Measurements from ENCODE around the gene LRP3. TPM values are rescaled to one million over a fixed set of nuclear protein-coding genes. Genes with fewer than 3 reads are reported as not detected.
"Not testable (repeated sequence)": the region's sequence is repeated elsewhere in the genome, so short reads cannot be mapped to it uniquely, and the experiment has no call there.

The LRP3 gene
- total and polyA plus RNA-seq, 2 donors (not counting 1 experiment from before 2014, with no cell fraction given): 4.0 to 24.4 TPM

- Histone ChIP-seq H4K20me1 (ENCODE audit: control insufficient read depth, extremely low read depth, insufficient read depth, low read length) (no peaks in the 10 kb centered on the region), H3K4me2 (ENCODE audit: extremely low read depth, insufficient read depth, low read length) (no peak overlapping the region), H3K4me1 (ENCODE audit: control insufficient read depth, extremely low read depth, insufficient read depth, low read length) (no peaks in the 10 kb centered on the region), H3K9ac (ENCODE audit: insufficient read depth, low read length) (no peak overlapping the region), H2AFZ (ENCODE audit: low read length) (no peak overlapping the region), H3K4me3 (replicated peaks in 1 of 4; ENCODE audit: control extremely low read depth in 1 of 4, insufficient read depth in 1 of 4, low read depth in 3 of 4, low read length in 4 of 4) (no peak overlapping the region), H3K79me2 (ENCODE audit: control insufficient read depth, insufficient read depth, low read length) (no peaks in the 10 kb centered on the region), H3K9me3 (ENCODE audit: control insufficient read depth, insufficient read depth, low read depth, low read length) (no peaks in the 10 kb centered on the region), H3K27ac (ENCODE audit: insufficient read depth, low read length) (no peak overlapping the region), H3K36me3 (ENCODE audit: control insufficient read depth, insufficient read depth, low read length) (no peaks in the 10 kb centered on the region), H3K27me3 (ENCODE audit: control insufficient read depth, insufficient read depth, low read length) (no peaks in the 10 kb centered on the region)
- DNase-seq (ENCODE audit: low read depth in 2 of 2): no peak
- TF ChIP-seq EZH2 (IDR thresholded peaks at IDR 0.05; ENCODE audit: low read length, missing control alignments): no peak
- no peak for TF ChIP-seq CTCF (conservative IDR thresholded peaks at IDR 0.05 in 1 of 2, IDR thresholded peaks at IDR 0.05 in 1 of 2; ENCODE audit: low read depth in 1 of 2, low read length in 2 of 2)
These were observed 43.1 kb upstream of the LRP3 start for GRCh38 chr19:33150852-33151518.

- Histone ChIP-seq H3K4me3 (replicated peaks in 1 of 4; ENCODE audit: control extremely low read depth in 1 of 4, insufficient read depth in 1 of 4, low read depth in 3 of 4, low read length in 4 of 4) (no peak overlapping the region), H2AFZ (ENCODE audit: low read length) (no peak overlapping the region), H3K9me3 (ENCODE audit: control insufficient read depth, insufficient read depth, low read depth, low read length) (no peaks in the 10 kb centered on the region), H3K36me3 (ENCODE audit: control insufficient read depth, insufficient read depth, low read length) (no peaks in the 10 kb centered on the region), H3K27me3 (ENCODE audit: control insufficient read depth, insufficient read depth, low read length) (no peaks in the 10 kb centered on the region), H3K4me2 (ENCODE audit: extremely low read depth, insufficient read depth, low read length) (no peak overlapping the region), H3K4me1 (ENCODE audit: control insufficient read depth, extremely low read depth, insufficient read depth, low read length) (no peaks in the 10 kb centered on the region), H3K79me2 (ENCODE audit: control insufficient read depth, insufficient read depth, low read length) (no peaks in the 10 kb centered on the region), H3K27ac (ENCODE audit: insufficient read depth, low read length) (no peak overlapping the region), H4K20me1 (ENCODE audit: control insufficient read depth, extremely low read depth, insufficient read depth, low read length) (no peaks in the 10 kb centered on the region), H3K9ac (ENCODE audit: insufficient read depth, low read length) (no peak overlapping the region)
- TF ChIP-seq EZH2 (IDR thresholded peaks at IDR 0.05; ENCODE audit: low read length, missing control alignments) (no peak), CTCF (conservative IDR thresholded peaks at IDR 0.05 in 1 of 2, IDR thresholded peaks at IDR 0.05 in 1 of 2; ENCODE audit: low read depth in 1 of 2, low read length in 2 of 2) (no peak)
- peak in 1 of 2 donors; percentile 76 for DNase-seq (ENCODE audit: low read depth in 2 of 2)
These were observed 42.0 kb upstream of the LRP3 start for GRCh38 chr19:33152176-33152575.

GRCh38 chr19:33152625-33153024 is 41.5 kb upstream of the LRP3 start:
- H3K27me3 ChIP-seq (ENCODE audit: control insufficient read depth, insufficient read depth, low read length); DNase-seq (ENCODE audit: low read depth in 2 of 2); H3K79me2 ChIP-seq (ENCODE audit: control insufficient read depth, insufficient read depth, low read length); H3K36me3 ChIP-seq (ENCODE audit: control insufficient read depth, insufficient read depth, low read length); H3K4me3 ChIP-seq (replicated peaks in 1 of 4; ENCODE audit: control extremely low read depth in 1 of 4, insufficient read depth in 1 of 4, low read depth in 3 of 4, low read length in 4 of 4); H3K4me2 ChIP-seq (ENCODE audit: extremely low read depth, insufficient read depth, low read length); H4K20me1 ChIP-seq (ENCODE audit: control insufficient read depth, extremely low read depth, insufficient read depth, low read length); H3K9ac ChIP-seq (ENCODE audit: insufficient read depth, low read length); H2AFZ ChIP-seq (ENCODE audit: low read length); H3K4me1 ChIP-seq (ENCODE audit: control insufficient read depth, extremely low read depth, insufficient read depth, low read length); H3K9me3 ChIP-seq (ENCODE audit: control insufficient read depth, insufficient read depth, low read depth, low read length); H3K27ac ChIP-seq (ENCODE audit: insufficient read depth, low read length): not testable (repeated sequence)

GRCh38 chr19:33154313-33154712 is 39.8 kb upstream of the LRP3 start:
- not testable (repeated sequence) for H3K27me3 ChIP-seq (ENCODE audit: control insufficient read depth, insufficient read depth, low read length); H3K27ac ChIP-seq (ENCODE audit: insufficient read depth, low read length); H3K4me3 ChIP-seq (replicated peaks in 1 of 4; ENCODE audit: control extremely low read depth in 1 of 4, insufficient read depth in 1 of 4, low read depth in 3 of 4, low read length in 4 of 4); H3K4me2 ChIP-seq (ENCODE audit: extremely low read depth, insufficient read depth, low read length); H3K79me2 ChIP-seq (ENCODE audit: control insufficient read depth, insufficient read depth, low read length); H3K4me1 ChIP-seq (ENCODE audit: control insufficient read depth, extremely low read depth, insufficient read depth, low read length); H4K20me1 ChIP-seq (ENCODE audit: control insufficient read depth, extremely low read depth, insufficient read depth, low read length); H3K9me3 ChIP-seq (ENCODE audit: control insufficient read depth, insufficient read depth, low read depth, low read length); H3K36me3 ChIP-seq (ENCODE audit: control insufficient read depth, insufficient read depth, low read length); H2AFZ ChIP-seq (ENCODE audit: low read length); DNase-seq (ENCODE audit: low read depth in 2 of 2); H3K9ac ChIP-seq (ENCODE audit: insufficient read depth, low read length)

All from fibroblast of lung (primary cell).